ENCODE results near the gene RSRP1. TPM values are rescaled to one million over a fixed set of nuclear protein-coding genes. Genes with fewer than 3 reads are reported as not detected.
"Not testable (repeated sequence)": the region's sequence is repeated elsewhere in the genome, so short reads cannot be mapped to it uniquely, and the experiment has no call there.

The RSRP1 gene
- total RNA-seq, 2 experiments from 2014 or later = 101 to 110 TPM

GRCh38 chr1:25247829-25248754, 838 bp upstream of the RSRP1 start:
- Mint-ChIP-seq H3K9me3 (no peaks in the 10 kb centered on the region), H3K36me3 (ENCODE audit: low read depth) (peaks cover 32% of the 10 kb centered on the region), H3K27ac (peak overlapping the region; percentile 99), H3K4me1 (ENCODE audit: low read depth) (peaks cover 36% of the 10 kb centered on the region), H3K27me3 (ENCODE audit: low read depth) (no peaks in the 10 kb centered on the region), H3K4me3 (peak overlapping the region; percentile 96)
- DNase-seq = no peak
- intact Hi-C loops (cut with micrococcal nuclease) = loop anchor here (1.0 to 10.0 kb wide), 7 partner anchors 9 to 1057 kb away; partner anchors contain the start of genes MTFR1L, PAFAH2, SYF2 and TMEM50A
- CTCF ChIA-PET = interaction anchor here (0.5 to 1.1 kb wide), 2 partner anchors 8 to 21 kb away, joined by 3 read pairs; no protein-coding TSS in a partner anchor

- intact Hi-C loops (cut with micrococcal nuclease) = loop anchor here (1.0 to 10.0 kb wide), 7 partner anchors 7 to 1058 kb away; partner anchors contain the start of genes MTFR1L, PAFAH2, SYF2 and TMEM50A
- Mint-ChIP-seq H3K27ac (peak overlapping the region; percentile 99), H3K27me3 (ENCODE audit: low read depth) (no peaks in the 10 kb centered on the region), H3K9me3 (no peaks in the 10 kb centered on the region), H3K36me3 (ENCODE audit: low read depth) (peaks cover 38% of the 10 kb centered on the region), H3K4me3 (peak overlapping the region; percentile 96), H3K4me1 (ENCODE audit: low read depth) (peaks cover 47% of the 10 kb centered on the region)
- CTCF ChIA-PET = no interaction called here
- peak; percentile 57 for DNase-seq
Measured at GRCh38 chr1:25246600-25247023, 642 bp downstream of the RSRP1 start.

GRCh38 chr1:25245809-25246599, 1.2 kb downstream of the RSRP1 start:
- Mint-ChIP-seq H3K9me3 (no peaks in the 10 kb centered on the region), H3K27me3 (ENCODE audit: low read depth) (no peaks in the 10 kb centered on the region), H3K27ac (peak overlapping the region; percentile 99), H3K4me1 (ENCODE audit: low read depth) (peaks cover 52% of the 10 kb centered on the region), H3K36me3 (ENCODE audit: low read depth) (peaks cover 38% of the 10 kb centered on the region), H3K4me3 (peak overlapping the region; percentile 96)
- DNase-seq = no peak
- CTCF ChIA-PET = no interaction called here
- intact Hi-C loops (cut with micrococcal nuclease) = loop anchor here (5.0 to 10.0 kb wide), 4 partner anchors 91 to 1059 kb away; partner anchors contain the start of genes MTFR1L, PAFAH2, TMEM50A and UBXN11

DNA sequence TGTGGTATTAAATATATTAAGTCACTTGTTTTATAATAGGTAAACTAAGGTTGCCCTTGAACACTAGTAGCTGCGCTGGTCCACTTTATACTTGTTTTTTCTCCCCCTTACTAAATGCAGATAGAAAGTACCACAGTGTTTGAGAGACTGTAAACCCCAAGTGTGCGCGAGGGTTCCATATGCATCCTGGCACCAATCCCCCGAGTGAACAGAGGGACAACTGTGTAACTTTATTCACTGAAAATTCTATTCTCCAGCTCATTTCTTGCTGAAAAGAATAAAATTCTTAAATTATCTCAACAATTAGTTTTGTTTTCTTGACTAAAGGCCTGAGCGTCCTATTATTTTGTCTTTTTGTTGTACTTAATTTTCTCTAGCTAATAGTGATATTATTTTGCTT, 1.9 kb downstream of the RSRP1 start:
- no peaks in the 10 kb centered on the region for H3K27me3 Mint-ChIP-seq (ENCODE audit: low read depth)
- no peaks in the 10 kb centered on the region for H3K9me3 Mint-ChIP-seq
- H3K36me3 Mint-ChIP-seq (ENCODE audit: low read depth) = peaks cover 38% of the 10 kb centered on the region
- CTCF ChIA-PET = interaction anchor here (0.6 kb wide), 1 partner anchor 187 kb away, joined by 6 read pairs; no protein-coding TSS in a partner anchor
- no peak for DNase-seq
- peaks cover 58% of the 10 kb centered on the region for H3K4me1 Mint-ChIP-seq (ENCODE audit: low read depth)
- intact Hi-C loops (cut with micrococcal nuclease) = loop anchor here (5.0 to 10.0 kb wide), 4 partner anchors 92 to 1059 kb away; partner anchors contain the start of genes MTFR1L, PAFAH2, TMEM50A and UBXN11
- peak overlapping the region; percentile 99 for H3K27ac Mint-ChIP-seq
- peak overlapping the region; percentile 96 for H3K4me3 Mint-ChIP-seq

DNA sequence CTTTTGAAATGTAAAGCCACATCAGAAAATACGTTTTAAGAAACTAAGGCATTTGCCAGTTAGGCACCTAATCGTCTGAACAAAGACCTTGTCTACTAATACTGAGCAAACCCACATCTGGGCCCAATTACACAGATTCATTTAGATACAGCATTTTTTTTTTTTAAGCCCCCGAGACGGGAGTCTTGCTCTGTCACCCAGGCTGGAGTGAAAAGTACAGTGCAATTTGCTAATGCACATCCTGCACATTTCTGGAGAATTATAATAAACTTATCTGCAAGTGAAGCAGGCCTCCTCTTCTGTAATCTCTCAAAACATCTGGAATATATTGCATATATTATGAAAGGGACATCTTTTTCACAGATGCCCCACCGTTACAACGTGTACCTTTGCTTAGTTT, 3.3 kb downstream of the RSRP1 start:
- Mint-ChIP-seq H3K4me3 (no peak overlapping the region), H3K27ac (peak overlapping the region; percentile 3), H3K27me3 (ENCODE audit: low read depth) (no peaks in the 10 kb centered on the region), H3K9me3 (no peaks in the 10 kb centered on the region), H3K4me1 (ENCODE audit: low read depth) (peaks cover 65% of the 10 kb centered on the region), H3K36me3 (ENCODE audit: low read depth) (peaks cover 41% of the 10 kb centered on the region)
- intact Hi-C loops (cut with micrococcal nuclease) = loop anchor here (10.0 kb wide), 3 partner anchors 571 to 1061 kb away; partner anchors contain the start of genes MTFR1L, PAFAH2 and UBXN11
- CTCF ChIA-PET = no interaction called here
- DNase-seq = no peak

GRCh38 chr1:25239681-25240541, 7.3 kb downstream of the RSRP1 start:
- DNase-seq = peak; percentile 96
- Mint-ChIP-seq H3K4me3 (peak overlapping the region; percentile 91), H3K4me1 (ENCODE audit: low read depth) (peaks cover 48% of the 10 kb centered on the region), H3K9me3 (no peaks in the 10 kb centered on the region), H3K27me3 (ENCODE audit: low read depth) (no peaks in the 10 kb centered on the region), H3K27ac (peak overlapping the region; percentile 99), H3K36me3 (ENCODE audit: low read depth) (peaks cover 19% of the 10 kb centered on the region)
- intact Hi-C loops (cut with micrococcal nuclease) = loop anchor here (1.0 to 10.0 kb wide), 7 partner anchors 7 to 1065 kb away; partner anchors contain the start of genes MTFR1L, PAFAH2, RSRP1 and SYF2
- CTCF ChIA-PET = interaction anchor here (0.5 to 1.0 kb wide), 5 partner anchors 9 to 629 kb away, joined by 3 to 6 read pairs (median 3); no protein-coding TSS in a partner anchor

- Mint-ChIP-seq H3K4me3 (no peak overlapping the region), H3K9me3 (no peaks in the 10 kb centered on the region), H3K36me3 (ENCODE audit: low read depth) (peaks cover 10% of the 10 kb centered on the region), H3K27ac (peak overlapping the region; percentile 63), H3K4me1 (ENCODE audit: low read depth) (peaks cover 38% of the 10 kb centered on the region), H3K27me3 (ENCODE audit: low read depth) (no peaks in the 10 kb centered on the region)
- no peak for DNase-seq
- intact Hi-C loops (cut with micrococcal nuclease) = loop anchor here (10.0 kb wide), 2 partner anchors 273 to 887 kb away; no protein-coding TSS in a partner anchor
- CTCF ChIA-PET = no interaction called here
Measured at GRCh38 chr1:25238046-25238445, 9.2 kb downstream of the RSRP1 start.

DNA sequence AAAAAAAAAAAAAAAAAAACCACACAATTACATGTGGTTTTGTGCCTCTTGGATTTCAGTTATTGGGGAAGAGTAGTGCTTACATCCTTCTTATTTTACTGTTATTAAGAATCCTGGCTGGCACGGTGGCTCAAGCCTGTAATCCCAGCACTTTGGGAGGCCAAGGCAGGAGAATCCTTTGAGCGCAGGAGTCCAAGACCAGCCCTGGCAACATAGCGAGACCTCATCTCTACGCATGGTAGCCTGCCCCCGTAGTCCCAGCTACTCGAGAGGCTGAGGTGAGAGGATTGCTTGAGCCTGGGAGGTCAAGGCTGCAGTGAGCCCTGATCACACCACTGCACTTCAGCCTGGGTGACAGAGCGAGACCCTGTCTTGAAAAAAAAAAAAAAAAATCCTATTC, 11.0 kb downstream of the RSRP1 start:
- CTCF ChIA-PET; H3K27me3 Mint-ChIP-seq (ENCODE audit: low read depth); H3K9me3 Mint-ChIP-seq; H3K4me3 Mint-ChIP-seq; H3K27ac Mint-ChIP-seq; H3K36me3 Mint-ChIP-seq (ENCODE audit: low read depth); DNase-seq: not testable (repeated sequence)
- peaks cover 31% of the 10 kb centered on the region for H3K4me1 Mint-ChIP-seq (ENCODE audit: low read depth)
- intact Hi-C loops (cut with micrococcal nuclease) = loop anchor here (10.0 kb wide), 2 partner anchors 271 to 889 kb away; no protein-coding TSS in a partner anchor

- CTCF ChIA-PET; H3K4me3 Mint-ChIP-seq; H3K36me3 Mint-ChIP-seq (ENCODE audit: low read depth); H3K27ac Mint-ChIP-seq; H3K9me3 Mint-ChIP-seq; DNase-seq; H3K27me3 Mint-ChIP-seq (ENCODE audit: low read depth): not testable (repeated sequence)
- intact Hi-C loops (cut with micrococcal nuclease) = loop anchor here (10.0 kb wide), 2 partner anchors 271 to 889 kb away; no protein-coding TSS in a partner anchor
- H3K4me1 Mint-ChIP-seq (ENCODE audit: low read depth) = peaks cover 30% of the 10 kb centered on the region
Measured at GRCh38 chr1:25235411-25235810, 11.8 kb downstream of the RSRP1 start.

- Mint-ChIP-seq H3K27me3 (ENCODE audit: low read depth) (no peaks in the 10 kb centered on the region), H3K9me3 (no peaks in the 10 kb centered on the region), H3K4me1 (ENCODE audit: low read depth) (peaks cover 33% of the 10 kb centered on the region), H3K27ac (no peak overlapping the region), H3K36me3 (ENCODE audit: low read depth) (peaks cover 15% of the 10 kb centered on the region), H3K4me3 (no peak overlapping the region)
- CTCF ChIA-PET = no interaction called here
- intact Hi-C loops (cut with micrococcal nuclease) = loop anchor here (1.0 to 10.0 kb wide), 6 partner anchors 7 to 892 kb away; partner anchors contain the start of genes CLIC4, MACO1 and RSRP1
- DNase-seq = peak; percentile 88
Measured at GRCh38 chr1:25232866-25233784, 14.1 kb downstream of the RSRP1 start.

Measured in activated naive CD4-positive, alpha-beta T cell treated with anti-CD3 and anti-CD28 coated beads for 36 hours (primary cell).